DMS 273 treated with DMSO at 0.1 percent for 48 hours (cell line): ENCODE data around the gene FILIP1L.
"Not testable (repeated sequence)": the region's sequence is repeated elsewhere in the genome, so short reads cannot be mapped to it uniquely, and the experiment has no call there.

Source experiments
- DNase-seq: peaks from one replicate; lab custom pipeline; 2025; lab: John Stamatoyannopoulos, UW

Gene FILIP1L

DNA sequence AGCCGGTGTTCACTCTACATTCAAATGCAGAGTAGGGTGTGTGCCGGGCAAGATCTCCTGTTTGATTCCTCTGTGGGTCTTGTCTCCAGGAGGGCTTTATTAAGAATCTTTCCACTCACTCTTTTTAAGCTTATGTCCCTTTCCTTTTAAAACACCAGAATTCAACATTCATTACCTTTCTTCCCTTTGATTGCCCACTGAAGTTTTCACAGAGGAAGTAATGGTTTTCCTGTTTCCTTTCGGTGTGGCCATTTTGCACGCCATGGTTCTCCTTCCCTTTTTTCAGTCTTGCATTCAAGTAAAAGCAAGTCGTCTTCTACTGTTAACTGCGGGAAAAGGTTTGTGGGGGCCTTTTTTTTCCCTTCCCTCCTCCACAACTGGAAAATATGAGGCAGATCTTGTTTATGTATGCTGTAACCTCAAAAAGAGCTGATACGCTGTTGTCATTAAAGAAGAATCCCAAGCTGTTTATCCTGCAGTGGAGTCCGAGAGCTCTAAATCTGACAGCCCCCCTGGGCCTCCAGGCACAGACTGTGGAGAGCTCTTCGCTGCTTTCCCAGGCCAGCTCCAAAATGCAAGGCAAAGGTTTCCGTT is 40.5 kb downstream of the FILIP1L start:
- no peak for DNase-seq

DNA sequence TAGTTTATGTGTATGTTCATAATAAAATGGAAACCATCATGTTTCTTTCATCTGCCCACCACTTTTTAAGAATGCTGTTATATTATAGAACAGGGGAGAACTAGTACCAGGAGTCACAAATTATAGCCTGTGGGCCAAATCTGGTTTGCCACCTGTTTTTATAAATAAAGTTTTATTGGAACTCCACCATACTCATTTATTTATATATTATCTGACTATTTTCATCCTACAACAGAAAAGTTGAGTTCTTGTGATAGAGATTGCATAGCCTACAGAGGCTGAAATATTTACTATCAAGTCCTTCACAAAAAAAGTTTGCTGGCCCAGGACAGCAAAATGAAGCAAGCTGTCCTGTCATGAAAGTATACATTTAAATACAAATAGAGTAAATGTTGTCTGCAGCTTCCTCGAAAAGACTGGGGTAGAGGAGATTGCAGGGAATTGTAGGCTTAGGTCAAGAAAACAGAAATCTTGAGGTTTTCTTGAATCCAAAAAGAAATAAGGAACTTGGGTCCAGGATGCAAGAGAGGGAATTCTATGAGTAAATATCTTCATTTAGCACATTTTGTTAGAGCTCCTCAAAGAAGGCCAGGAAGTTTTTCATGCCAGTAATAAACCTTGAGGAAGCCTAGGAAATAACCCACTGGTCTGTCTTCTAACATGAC is 41.1 kb downstream of the FILIP1L start:
- no peak for DNase-seq

DNA sequence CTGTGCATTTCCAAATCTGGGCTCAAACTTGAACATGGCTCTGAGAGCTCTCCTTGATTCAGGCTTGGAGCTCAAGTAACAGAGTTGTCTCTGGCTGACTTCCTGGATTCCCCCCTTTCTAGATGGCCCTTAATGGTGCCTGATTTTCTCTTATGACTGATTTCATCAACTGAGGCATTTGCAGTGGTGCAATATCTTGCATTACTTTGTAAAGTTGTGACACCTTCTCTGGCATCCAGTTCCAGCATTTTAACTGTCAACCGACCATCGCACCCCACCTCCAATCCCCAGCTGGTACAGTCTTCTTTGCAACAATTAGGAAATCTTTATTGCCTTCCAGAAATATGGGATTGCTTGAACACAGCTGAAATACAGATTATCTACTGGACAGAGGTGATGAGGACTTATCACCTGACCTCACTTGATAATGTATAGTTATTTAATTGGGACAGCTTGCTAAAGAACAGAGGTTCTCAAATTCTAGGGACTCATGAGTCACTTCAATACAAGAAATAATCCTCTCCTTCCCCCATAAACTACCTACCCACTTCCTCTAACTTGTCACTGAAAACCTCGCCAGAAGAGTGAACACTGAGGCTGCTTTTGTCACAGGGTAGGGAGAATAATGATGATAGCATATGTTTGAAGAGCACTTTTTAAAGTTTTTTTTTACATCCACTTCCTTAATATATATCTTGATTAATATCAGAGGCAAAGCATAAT is 41.8 kb downstream of the FILIP1L start:
- DNase-seq, result no peak

DNA sequence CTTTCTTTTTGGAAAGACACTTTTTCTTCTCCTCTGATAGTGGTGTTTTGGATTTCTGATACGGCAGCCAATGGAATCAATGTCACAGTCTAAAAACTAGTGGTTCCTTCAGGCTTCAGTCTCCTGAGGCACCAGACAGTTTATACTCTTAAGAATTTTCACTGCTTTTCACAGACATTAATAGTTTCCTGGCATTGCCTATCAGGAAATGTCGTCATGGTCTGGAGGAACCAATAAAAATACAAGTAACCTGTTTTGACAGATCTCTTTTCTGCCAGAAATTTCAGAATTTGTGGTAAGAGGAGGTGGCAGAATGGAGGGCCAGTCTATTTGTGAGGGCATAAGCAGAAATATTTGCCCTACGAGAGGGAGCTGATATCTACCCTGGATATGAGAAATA is 44.8 kb downstream of the FILIP1L start:
- DNase-seq, result no peak

GRCh38 chr3:100068826-100069225 is 45.5 kb downstream of the FILIP1L start:
- no peak for DNase-seq

GRCh38 chr3:100067589-100067988 is 46.7 kb downstream of the FILIP1L start:
- DNase-seq, result no peak

DNA sequence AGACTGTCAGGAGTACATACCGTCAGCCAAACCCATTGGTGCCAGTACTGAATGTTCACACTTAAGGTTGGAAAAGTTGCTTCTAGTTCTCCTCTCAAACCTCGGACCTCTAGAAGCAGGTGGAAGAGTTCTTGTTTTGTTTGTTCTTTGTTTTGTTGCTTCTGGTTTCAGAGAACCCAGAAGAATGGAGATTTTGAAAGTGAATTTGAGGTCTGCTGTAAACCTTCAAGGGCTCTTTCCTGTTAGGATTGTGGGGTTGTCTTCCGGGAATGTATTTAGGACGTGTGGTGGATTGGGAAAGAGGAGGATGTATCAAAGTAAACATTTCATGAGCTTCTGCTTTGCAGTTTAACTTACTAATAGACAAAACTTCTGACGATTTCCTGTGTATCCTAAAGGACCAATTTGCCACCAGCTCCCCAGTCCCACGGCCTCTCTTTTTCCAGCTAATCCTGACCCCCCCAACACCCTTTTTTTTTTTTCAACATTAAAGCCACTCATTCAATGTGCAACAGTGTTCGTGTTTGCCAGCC is 50.3 kb downstream of the FILIP1L start:
- no peak for DNase-seq

GRCh38 chr3:100062665-100063064 is 51.6 kb downstream of the FILIP1L start:
- no peak for DNase-seq

DNA sequence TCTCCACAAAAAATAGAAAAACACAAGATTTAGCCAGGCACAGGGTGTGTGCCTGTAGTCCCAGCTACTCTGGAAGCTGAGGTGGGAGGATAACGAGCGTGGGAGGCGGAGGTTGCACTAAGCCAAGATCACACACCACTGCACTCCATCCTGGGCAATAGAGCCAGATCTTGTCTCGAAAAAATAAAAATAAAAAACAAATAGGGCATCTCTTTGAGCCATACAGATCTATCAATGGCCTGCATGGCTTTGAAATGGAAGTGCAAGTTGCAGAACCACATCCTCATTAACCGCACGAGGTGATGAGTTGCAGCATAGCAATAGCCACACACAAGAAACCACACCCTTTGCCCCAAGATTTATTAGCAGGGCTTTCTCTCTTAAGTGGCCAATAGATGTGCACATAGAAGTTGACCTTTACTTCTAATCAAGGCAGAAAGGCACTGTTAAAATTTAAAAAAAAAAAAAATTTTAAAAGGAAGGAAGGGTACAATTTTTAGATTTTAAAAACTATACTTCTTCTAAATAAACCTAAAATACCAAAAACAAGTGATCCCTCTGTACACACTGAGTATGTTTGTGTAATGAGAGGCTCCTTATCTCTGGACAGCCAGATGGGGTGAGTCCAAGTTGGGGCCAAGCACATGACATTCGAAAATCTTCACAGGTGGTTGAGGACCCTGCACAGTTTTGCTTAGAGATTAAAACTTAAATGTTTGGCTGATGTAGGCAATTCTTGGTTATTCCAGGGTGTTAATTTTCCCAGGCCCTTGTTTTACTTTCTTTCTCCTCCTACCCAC is 53.4 kb downstream of the FILIP1L start:
- no peak for DNase-seq

DNA sequence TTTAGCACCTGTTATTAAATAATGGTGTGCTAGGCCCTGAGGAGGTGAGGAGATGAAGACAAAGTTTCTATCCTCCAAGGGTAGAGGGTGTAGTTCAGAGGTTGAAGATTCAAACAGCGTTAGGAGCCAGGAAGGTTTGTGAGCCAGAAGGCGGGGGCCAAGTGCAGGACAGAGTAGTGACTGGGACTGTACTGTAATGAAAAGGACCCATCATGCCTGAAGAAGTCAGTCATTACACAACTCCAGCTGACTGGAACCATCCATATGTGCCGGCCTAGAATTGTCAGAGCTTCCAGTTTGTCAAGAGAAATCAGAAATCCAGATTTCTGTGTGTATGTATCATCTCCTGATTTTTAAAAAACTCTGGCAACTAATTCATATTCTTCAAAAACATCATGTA is 54.8 kb downstream of the FILIP1L start:
- no peak for DNase-seq

- no peak for DNase-seq
Observed at GRCh38 chr3:100057716-100058575, 56.4 kb downstream of the FILIP1L start.

GRCh38 chr3:100053951-100054620 is 60.2 kb downstream of the FILIP1L start:
- DNase-seq, result no peak

- DNase-seq, result not testable (repeated sequence)
Observed at GRCh38 chr3:100051513-100051912, 62.8 kb downstream of the FILIP1L start.

GRCh38 chr3:100048248-100048647 is 66.1 kb downstream of the FILIP1L start:
- no peak for DNase-seq

GRCh38 chr3:100047455-100048141 is 66.7 kb downstream of the FILIP1L start:
- DNase-seq, result no peak

DNA sequence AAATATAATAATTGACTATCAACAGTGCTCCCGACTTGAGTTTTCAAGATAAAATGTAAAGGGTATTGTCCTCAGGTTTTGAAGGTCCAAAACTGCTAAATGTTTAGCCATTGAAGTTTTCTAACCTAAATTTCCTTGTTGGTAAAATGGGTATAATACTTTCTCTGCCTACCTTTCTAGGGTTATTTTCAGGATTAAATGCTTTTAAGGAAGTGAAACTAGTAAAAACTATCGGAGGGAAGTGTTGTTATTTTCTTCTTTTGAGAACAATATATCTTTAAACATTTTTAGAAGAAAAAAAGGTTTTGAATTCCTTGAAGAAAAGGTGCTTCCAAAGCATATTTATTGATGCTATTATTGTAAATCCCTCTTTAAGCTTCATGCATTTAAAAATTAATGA is 67.3 kb downstream of the FILIP1L start:
- DNase-seq, result no peak

GRCh38 chr3:100045696-100046095 is 68.6 kb downstream of the FILIP1L start:
- no peak for DNase-seq

GRCh38 chr3:100044369-100044768 is 69.9 kb downstream of the FILIP1L start:
- DNase-seq, result no peak

- DNase-seq, result no peak
Observed at GRCh38 chr3:100043271-100043670, 71.0 kb downstream of the FILIP1L start.
